ENCODE data around the gene GLIS2. TPM values are rescaled to one million over a fixed set of nuclear protein-coding genes. Genes with fewer than 3 reads are reported as not detected.
A peak's percentile ranks its signal among the peaks of the same experiment; 100 is the strongest.

Gene GLIS2
- total RNA-seq, 1 experiment from 2014 or later, result 2.8 TPM

- DNase-seq (ENCODE audit: low read depth), result peak; percentile 67
Observed at GRCh38 chr16:4369007-4369733, 53.3 kb downstream of the GLIS2 start.

GRCh38 chr16:4370151-4370550 lies 54.3 kb downstream of the GLIS2 start:
- no peak for DNase-seq (ENCODE audit: low read depth)

- peak; percentile 66 for DNase-seq (ENCODE audit: low read depth)
Observed at GRCh38 chr16:4370570-4371356, 54.9 kb downstream of the GLIS2 start.

DNA sequence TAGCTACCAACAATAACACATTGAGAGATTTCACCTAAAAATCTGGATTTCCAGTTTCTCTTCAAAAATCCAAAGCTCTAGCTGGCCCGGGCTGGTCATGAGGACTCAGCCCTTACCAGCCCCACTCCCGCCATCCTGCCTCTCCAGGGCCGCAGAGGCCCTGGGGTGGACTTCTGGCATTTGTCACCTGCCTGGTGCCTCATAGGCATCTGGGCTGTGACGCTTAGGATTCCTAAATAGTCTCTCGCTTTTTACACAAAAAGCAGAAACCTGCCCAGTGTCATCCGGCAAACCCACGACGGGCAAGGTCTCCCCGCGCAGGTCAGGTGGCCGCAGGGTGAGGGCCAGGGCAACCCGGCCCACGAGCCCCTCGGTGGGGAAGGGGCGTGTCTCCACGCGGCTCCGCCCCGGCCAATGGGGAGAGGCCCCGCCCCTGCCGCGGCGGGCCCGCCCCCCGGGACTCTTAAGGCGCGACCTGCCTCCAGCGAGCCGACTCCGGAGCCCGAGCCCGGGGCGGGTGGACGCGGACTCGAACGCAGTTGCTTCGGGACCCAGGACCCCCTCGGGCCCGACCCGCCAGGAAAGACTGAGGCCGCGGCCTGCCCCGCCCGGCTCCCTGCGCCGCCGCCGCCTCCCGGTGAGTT lies 55.6 kb downstream of the GLIS2 start, which contains the start of gene VASN:
Gene VASN (plus strand): TSS at position 492 of the 644 bp plus-strand sequence. CDS start 9,030 bp downstream, outside the sequence.
- DNase-seq (ENCODE audit: low read depth), result peak; percentile 41

DNA sequence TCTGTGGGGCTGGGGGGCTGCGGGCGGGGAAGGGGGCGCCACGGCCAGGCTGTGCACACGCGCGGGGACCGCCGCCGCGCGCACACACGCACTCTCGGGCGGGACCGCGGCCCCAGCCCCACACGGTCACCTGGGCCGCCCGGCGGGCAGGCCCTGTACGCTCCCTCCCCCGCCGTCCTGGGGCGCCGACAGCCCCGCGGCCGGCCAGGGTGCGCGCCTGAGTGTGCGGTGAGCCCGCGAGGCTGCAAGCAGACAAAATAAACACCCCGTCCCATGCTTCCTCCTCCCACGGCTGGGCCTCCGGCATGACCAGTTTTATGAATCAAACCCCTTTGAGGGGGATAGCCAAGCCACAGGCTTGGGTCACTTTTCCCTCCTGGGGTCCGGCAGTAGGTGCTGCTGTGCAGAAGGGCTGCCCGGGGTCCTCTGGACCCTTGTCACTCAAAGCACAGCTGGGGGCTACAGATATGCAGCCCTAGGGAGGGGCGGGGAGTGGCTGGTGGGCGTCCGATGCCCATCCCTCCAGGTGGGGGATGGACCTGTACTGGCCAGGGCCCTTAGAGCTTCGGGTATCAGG lies 56.2 kb downstream of the GLIS2 start:
- no peak for DNase-seq (ENCODE audit: low read depth)

- peak; percentile 44 for DNase-seq (ENCODE audit: low read depth)
Observed at GRCh38 chr16:4372578-4373355, 56.9 kb downstream of the GLIS2 start.

DNA sequence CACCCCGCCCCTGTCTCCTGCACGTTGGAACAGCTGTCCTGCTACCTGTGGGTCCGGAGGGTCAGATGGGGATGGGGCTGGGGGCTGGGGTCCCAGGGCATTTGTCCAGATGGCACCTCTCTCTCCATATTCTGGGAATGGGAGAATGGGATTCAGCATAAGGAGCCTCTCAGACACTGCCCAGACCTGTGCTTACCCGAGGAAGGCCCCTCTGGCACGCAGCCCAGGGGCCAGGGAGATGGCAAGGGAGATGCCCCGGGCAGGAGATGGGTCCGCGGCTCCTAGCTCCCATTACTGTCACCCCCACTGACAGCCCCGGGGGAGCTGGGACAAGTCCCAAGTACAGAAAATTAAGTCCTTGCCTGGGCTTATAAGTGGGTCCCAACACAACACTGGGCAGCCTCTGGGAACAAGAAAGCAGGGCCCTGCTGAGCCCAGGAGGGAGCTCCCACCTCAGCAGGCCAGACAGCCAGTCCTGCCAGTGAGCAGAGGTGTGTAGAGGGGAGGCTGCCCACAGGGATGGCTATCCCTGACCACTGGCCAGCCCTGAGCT lies 57.6 kb downstream of the GLIS2 start:
- DNase-seq (ENCODE audit: low read depth), result no peak

DNA sequence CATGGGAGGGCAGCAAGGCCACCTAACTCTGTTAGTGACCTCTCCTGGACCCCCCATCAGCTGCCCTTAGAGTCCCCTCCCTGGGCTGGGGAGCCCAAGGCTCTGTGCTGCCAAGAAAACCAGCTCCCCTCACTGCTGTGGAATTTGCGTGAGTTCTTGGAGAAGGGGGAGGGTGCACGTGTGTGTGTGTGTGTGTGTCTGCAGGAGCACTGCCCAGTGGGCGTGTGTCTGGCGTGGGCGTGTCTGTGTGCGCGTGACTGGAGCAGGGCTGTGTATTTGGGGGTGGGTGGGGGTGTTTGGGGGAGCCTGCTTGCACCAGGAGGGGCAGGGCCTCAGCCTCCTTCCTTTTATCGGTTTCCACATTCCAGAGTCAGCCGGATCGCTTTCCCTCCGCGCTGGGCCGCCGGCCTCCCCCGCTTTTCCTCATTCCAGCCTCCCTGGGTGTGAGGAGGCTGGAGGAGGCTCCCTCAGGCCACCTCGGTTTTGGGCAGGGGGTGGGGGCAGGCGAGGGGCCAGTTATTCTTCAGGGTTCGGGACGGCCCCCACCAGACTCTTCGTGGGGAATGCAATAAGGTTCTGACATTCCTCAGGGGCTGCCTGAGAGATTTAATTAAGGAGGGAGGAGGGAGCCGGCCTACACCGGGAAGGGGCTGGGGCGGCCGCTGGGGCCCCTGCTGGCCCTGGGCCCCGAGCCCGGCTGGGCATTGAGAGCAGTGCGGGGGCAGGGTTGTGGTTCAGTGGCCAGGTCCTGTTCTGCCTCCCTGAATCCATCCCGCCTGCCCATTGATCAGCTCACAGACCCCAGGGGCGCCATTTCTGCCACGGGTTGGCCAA lies 58.3 kb downstream of the GLIS2 start:
- peak; percentile 35 for DNase-seq (ENCODE audit: low read depth)

- DNase-seq (ENCODE audit: low read depth), result no peak
Observed at GRCh38 chr16:4375717-4376116, 59.9 kb downstream of the GLIS2 start.

GRCh38 chr16:4376126-4376892 lies 60.4 kb downstream of the GLIS2 start:
- DNase-seq (ENCODE audit: low read depth), result no peak

DNA sequence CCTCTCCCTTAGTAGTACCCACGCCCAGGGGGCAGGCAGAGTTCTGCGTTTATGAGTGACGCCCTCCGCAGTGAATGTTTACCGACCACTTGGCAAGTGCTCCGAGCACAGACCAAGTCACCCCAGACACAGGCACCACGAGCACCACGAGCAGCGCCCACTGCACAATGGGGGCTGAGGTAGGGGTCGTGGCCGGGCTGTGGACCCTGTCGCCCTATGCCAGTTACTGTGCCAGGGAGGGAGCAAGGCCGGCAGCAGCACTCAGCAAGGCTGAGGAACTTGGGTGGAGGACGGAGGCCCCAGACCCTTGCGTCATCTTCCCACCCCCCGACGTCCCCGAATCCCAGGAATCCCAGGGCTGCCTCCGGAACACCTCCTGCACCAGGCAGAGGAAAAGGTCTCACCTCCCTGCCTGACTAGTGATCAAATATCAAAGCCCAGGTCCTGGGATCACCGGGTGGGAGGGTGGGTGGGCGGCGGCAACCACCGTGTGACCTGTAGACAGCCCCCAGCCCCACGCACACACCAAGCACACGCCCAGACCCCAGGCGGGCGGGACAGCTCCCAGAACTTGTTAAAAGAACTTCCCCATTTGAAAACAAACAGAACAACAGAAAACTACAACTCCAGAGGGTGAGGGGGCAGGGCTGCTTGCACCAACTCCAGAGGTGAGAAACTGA lies 61.2 kb downstream of the GLIS2 start:
- DNase-seq (ENCODE audit: low read depth), result no peak

DNA sequence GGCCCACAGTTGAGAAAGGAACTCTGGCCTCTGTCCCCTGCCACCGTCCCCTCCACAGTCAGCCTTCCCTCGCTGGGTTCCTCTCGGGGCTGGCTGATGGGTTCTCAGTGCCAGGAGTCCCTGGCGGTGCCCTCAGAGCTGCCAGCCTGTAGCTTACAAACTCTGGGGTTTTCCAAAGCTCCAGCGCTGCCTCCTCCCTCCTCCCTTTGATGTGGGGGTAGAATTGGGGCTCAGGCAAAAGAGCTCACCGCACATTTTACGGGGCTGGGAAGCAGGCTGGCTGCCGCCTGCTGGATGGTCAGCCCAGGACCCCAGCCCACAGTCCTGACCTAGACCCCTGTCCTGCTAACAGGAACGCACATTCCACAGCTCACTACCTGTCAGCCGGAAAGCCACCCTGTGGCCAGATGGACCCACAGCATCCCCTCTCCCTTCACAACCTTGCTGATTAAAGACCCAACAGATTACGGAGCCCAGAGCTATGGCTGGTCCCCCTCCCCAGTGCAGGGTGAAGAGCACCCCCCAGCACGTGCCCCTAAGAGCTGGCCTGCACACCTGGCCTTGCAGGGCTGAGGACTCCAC lies 61.8 kb downstream of the GLIS2 start:
- DNase-seq (ENCODE audit: low read depth), result no peak

GRCh38 chr16:4378161-4378666 lies 62.3 kb downstream of the GLIS2 start:
- no peak for DNase-seq (ENCODE audit: low read depth)

- no peak for DNase-seq (ENCODE audit: low read depth)
Observed at GRCh38 chr16:4378999-4379690, 63.3 kb downstream of the GLIS2 start.

DNA sequence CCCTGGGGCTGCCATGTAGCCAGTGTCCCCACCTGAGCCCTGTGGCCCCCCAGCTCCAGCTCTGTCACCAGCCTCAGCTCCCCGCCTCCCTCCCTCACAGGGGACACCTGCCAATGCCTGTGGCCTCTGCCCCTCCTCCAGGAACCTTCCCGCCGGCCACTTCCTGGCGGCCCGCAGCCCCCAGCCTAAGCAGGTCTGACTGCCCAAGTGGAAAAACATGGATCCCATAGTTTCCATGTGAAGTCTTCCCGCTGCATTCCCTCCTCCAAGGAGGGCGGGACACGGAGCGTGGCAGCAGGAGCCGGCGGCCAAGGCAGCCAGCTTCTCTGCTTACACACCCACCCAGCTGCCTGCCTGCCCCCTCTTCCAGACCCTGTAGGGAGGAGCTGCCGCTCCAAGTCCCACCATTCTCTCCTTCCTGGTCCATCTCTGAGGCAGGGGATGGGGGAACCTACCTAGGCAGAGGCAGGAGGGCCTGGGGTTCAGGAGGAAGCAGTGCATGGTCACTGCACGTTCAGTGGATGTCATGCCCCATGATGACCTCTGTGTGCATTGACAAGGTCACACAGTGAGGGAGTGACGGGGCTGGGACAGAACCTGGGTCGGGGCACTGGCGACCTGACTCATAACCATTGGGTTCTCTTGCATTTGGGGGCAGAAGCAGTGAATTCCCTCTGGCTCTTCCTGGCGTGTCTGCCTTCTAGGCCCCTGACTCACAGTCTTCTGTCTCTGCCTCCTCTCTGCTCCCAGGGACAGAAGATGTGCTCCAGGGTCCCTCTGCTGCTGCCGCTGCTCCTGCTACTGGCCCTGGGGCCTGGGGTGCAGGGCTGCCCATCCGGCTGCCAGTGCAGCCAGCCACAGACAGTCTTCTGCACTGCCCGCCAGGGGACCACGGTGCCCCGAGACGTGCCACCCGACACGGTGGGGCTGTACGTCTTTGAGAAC lies 64.5 kb downstream of the GLIS2 start:
- no peak for DNase-seq (ENCODE audit: low read depth)
